Cerebellar nuclear complex (tissue), 1 donor: ENCODE data around the gene CCDC32.

ENCODE experiments used
- DNase-seq, 2 experiments: peaks; one replicate each; lab custom pipeline; 2025; lab: John Stamatoyannopoulos, UW

The CCDC32 gene

GRCh38 chr15:40565333-40566238 lies 744 bp upstream of the CCDC32 start:
- no peak for DNase-seq

DNA sequence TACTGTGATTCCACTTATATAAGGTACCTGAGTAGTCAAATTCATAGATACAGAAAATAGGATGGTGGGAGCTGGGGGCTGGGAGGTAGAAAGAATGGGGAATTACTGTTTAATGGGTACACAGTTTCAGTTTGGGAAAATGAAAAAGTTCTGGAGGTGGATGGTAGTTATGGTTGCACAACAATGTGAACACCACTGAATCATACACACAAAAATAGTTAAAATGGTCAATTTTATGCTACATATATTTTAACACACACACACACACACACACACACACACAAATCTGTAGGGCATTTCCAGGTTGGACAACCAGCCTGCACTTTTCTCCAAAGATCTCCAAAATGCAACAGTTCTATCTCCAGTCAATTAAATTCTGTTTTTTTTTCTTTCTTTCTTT lies 1.4 kb downstream of the CCDC32 start:
- DNase-seq: no peak

DNA sequence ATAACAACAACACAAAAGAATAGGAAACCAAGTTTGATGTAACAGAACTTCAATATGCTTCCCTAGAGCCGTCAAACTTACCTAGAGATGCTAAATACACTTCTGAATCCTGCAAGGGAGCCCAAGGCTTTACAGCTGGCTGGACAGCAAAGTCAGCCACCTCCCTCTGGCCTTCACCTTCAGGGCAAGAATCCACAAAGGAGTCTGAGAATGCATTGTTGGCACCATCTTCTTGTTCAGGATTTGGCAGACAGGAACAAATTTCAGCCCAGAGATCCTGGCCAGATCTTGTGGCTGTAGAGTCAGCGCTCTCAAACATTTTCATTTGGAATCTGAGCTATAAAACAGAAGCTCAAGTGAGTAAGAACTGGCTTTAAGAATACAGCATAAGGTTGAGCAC lies 2.2 kb downstream of the CCDC32 start:
- DNase-seq: no peak

DNA sequence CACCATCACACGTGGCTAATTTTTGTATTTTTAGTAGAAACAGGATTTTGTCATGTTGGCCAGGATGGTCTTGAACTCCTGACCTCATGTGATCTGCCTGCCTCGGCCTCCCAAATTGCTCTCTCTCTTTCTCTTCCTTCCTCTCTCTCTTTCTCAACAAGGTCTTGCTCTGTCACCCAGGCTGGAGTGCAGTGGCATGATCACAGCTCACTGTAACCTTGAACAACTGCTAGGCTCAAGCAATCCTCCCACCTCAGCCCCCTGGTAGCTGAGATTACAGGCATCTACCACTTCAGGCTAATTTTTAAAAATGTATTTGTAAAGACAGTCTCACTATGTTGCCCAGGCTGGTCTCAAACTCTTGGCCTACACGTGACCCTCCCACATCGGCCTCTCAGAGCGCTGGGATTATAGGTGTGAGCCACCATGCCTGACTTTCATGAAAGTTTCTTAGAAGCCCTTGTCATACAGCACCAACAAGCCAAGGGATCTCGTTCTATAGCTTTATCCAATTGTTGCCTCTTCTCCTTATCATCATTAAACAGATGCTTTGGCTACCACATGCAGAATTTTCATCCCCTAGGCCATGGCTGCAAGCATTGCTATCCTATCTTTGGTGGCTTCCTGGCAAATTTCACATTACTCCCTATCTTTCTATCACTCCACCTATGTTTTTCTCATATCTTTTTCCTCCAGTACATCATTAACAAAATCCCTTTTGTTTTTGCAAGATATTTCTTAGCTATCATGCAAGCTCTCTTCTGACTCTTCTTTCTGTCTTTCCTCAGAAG lies 5.7 kb downstream of the CCDC32 start:
- no peak for DNase-seq

DNA sequence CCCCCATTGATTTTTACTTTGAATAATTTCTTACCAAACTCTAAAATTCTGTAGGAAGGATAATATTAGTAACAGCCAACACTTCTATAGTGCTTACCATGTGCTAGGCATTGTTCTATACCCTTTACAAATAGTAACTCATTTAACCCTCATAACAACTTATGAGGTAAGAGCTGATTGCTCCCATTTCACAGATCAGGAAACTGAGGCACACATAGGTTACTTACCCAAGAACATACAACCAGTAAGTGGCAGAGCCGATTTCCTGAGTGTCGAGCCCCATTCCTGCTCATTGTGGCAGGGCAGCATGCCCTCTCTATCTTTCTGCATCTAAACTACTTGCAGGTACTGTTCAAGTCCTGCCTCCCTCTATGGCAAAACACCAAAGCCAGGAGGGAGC lies 9.0 kb downstream of the CCDC32 start:
- DNase-seq: no peak

- no peak for DNase-seq
Observed at GRCh38 chr15:40554161-40554525, 10.7 kb downstream of the CCDC32 start.

- no peak for DNase-seq
Observed at GRCh38 chr15:40550341-40551037, 14.4 kb downstream of the CCDC32 start.

DNA sequence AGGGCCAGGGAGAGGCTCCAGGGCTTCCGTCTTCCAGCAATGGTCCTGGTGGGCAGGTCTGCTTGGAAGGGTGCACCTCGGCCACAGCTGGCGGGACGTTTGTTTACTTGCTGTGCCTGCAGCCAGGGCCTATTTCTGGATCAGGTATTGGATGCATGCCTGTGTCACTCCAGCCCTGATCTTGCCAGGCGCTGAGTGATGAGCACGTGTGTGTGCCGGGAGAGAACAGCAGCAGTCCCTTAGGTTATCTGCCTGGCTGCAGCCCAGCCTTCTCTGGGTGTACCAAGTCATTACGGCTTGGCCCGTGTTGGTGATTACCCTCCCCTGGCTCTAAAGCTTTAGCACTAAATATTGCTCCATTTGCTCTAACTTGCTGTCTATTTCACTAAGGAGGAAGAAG lies 14.9 kb downstream of the CCDC32 start:
- no peak for DNase-seq

GRCh38 chr15:40548610-40549009 lies 16.2 kb downstream of the CCDC32 start:
- DNase-seq: no peak

DNA sequence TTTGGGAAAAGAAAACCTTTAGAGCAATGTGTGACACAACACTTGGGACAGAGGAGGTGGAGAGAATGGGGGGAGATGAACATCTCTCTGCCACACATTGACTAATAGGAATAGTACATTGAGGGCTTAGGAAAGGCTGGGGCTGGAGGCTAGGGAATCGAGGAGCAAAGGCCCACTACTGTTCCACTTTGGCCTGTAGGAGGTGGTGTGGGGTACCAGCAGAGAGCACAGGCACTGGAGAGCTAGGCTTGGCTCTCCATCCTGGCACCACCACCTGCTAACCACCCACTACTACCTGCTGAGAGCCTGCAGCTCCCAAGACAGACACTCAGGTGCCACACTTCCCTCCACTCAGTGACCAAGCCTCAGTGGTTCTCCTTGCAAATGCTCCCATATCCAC lies 19.4 kb downstream of the CCDC32 start:
- DNase-seq: no peak

DNA sequence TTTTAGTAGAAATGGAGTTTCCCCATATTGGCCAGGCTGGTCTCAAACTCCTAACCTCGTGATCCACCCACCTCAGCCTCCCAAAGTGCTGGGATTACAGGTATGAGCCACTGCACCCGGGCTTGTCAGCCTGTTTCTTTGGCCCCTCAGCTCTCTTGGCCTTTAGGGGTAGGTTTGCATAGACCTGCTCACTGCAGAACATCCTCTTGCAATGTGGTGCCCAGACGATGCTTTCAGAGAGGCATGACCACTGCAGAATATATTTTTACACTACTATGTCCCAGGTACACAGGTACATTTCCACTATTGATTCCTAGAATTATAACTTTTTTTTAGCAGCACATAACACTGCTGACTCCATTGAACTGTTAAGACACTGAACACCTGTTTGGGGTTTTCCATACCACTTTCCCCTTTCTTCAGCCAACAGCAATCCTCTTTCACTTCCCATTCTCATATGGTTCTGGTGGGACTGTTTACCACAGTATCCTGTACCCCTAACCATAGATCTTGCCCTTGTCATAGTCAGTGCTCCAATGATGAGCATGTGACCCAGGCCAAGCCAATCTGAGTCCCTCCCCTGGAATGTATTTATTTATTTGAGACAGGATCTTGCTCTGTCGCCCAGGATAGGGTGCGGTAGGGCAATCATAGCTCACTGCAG lies 21.1 kb downstream of the CCDC32 start:
- DNase-seq: no peak

GRCh38 chr15:40543082-40543481 lies 21.8 kb downstream of the CCDC32 start:
- no peak for DNase-seq

DNA sequence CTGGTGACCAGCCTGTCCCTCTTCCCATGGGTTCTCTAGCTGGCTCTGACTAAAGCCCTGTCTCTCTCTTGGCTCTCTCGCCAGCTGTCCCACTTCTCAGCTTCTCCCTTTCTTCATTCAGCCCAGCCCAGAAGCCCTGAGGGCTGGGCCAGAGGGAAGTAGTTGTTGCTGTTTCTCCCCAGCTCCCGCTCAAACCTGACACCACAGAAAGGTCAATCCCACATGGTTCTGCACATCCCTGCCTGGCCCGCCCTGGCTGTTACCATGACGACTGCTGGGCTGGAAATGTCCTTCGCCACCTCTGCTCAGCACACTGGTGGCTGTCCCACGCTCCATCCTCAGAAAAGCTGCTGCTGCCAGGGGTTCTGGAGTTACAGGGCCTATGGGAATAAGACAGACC lies 25.9 kb downstream of the CCDC32 start:
- no peak for DNase-seq

GRCh38 chr15:40536501-40536900 lies 28.3 kb downstream of the CCDC32 start:
- DNase-seq: no peak

DNA sequence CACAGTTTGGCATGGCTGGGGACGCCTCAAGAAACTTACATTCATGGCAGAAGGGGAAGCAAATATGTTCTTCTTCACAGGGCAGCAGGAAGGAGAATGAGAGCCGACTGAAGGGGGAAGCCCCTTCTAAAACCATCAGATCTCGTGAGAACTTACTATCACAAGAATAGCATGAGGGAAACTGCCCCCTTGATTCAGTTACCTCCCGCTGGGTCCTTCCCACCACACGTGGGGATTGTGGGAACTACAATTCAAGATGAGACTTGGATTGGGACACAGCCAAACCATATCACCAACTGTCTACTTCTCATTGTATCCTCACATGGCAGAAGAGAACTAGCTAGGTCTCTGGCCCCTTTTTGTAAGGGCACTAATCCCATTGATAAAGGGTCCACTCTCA lies 30.5 kb downstream of the CCDC32 start:
- DNase-seq: no peak

- no peak for DNase-seq
Observed at GRCh38 chr15:40533763-40534364, 31.0 kb downstream of the CCDC32 start.

DNA sequence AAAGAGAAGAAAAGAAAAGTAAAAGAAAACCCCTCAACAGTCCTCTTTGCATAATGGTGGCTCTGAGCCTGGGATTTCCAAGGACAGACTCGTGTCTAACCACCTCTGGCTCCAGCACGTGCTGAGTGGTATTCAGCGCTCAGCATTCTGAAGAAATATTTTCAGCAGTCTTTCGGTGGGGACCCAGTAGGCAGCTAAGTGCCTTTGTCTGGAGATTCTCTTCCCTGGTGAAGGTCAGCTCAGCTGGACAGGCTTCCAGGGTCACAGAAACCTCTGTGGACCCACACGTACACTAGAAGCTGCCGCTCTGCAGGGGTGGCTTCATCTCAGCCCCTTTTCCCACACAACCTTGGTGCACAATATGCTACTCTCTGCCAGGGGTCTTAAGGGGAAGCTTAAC lies 36.0 kb downstream of the CCDC32 start:
- no peak for DNase-seq

DNA sequence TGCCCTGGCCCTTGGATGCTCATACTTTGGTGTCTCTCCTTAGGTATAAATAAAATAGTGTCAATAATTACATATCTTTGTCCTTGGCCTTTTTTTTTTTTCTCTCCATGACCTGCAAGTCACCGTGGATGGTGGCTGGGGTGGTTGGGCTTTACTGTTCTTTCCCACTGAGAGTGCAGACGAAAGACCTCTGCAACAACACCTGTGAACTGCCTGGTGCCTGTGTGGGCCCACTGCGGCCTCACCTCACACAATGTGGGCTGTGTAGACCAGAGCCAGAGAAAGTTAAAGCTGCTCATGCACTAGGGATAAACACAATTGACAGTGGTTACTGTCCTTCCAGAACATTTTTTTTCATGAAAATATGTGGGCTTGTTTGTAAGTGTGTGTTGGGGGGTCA lies 39.0 kb downstream of the CCDC32 start:
- DNase-seq: no peak

- no peak for DNase-seq
Observed at GRCh38 chr15:40523611-40524010, 41.2 kb downstream of the CCDC32 start.

GRCh38 chr15:40516322-40516721 lies 48.5 kb downstream of the CCDC32 start:
- no peak for DNase-seq

GRCh38 chr15:40513609-40514008 lies 51.2 kb downstream of the CCDC32 start:
- DNase-seq: no peak

DNA sequence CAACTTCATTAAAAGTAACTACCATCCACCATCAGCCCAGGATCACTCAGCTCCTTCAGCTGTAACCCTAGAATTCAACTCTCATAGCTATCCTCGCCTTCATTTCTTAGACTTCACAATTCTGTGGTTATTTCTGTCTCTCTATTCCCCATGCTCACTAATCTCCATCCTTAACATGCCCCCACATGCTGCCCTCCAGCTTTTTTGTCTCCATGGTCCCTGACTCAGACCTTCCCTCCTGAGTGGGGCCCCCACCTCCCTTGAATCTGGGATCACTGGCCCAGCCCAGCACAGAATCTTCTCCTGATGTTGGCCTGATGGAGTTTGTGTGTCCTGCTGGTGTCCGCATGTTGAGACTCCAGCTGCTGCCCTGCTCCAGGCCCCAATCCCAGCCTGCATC lies 52.4 kb downstream of the CCDC32 start:
- no peak for DNase-seq
